Activated T-helper 1 cell treated with anti-CD3 and anti-CD28 coated beads, Interleukin-12 subunit alpha, Interleukin-12 subunit beta, Interleukin-2, Interleukin-4 antibody, amounts not matched to agents 30 ng/mL and 10 ng/mL and 1 ng/mL, durations not matched to agents 14 hours and 24 hours and 36 hours (primary cell): ENCODE measurements around the gene GUCY2D. TPM values are rescaled to one million over a fixed set of nuclear protein-coding genes. Genes with fewer than 3 reads are reported as not detected.
"Not testable (repeated sequence)": the region's sequence is repeated elsewhere in the genome, so short reads cannot be mapped to it uniquely, and the experiment has no call there.

ENCODE experiments used
- DNase-seq: peaks from one replicate; pipeline ENCODE4 v3.0.0; 2021; ENCODE audit warnings: low spot score
- H3K27ac Mint-ChIP-seq: one replicate; pipeline ENCODE4 v1.8.0; 2021; ENCODE audit warnings: mild to moderate bottlenecking, mixed read lengths
- H3K27me3 Mint-ChIP-seq: one replicate; pipeline ENCODE4 v1.8.0; 2022; ENCODE audit warnings: mild to moderate bottlenecking, moderate library complexity, mixed read lengths; ENCODE audit not compliant: insufficient read depth
- H3K36me3 Mint-ChIP-seq: one replicate; pipeline ENCODE4 v1.8.0; 2021; ENCODE audit warnings: low read depth, mixed read lengths
- H3K4me1 Mint-ChIP-seq: one replicate; pipeline ENCODE4 v1.8.0; 2021; ENCODE audit warnings: low read depth, mixed read lengths
- H3K4me3 Mint-ChIP-seq: one replicate; pipeline ENCODE4 v1.8.0; 2021; ENCODE audit warnings: mild to moderate bottlenecking, moderate library complexity, mixed read lengths
- H3K9me3 Mint-ChIP-seq: one replicate; pipeline ENCODE4 v1.8.0; 2021; ENCODE audit warnings: mixed read lengths
- intact Hi-C: fragments of 100-400 bp; cut with micrococcal nuclease; formaldehyde crosslinking; loops from one replicate; pipeline ENCODE4 v1.15.1; 2024
- total RNA-seq: library from RNA; stranded (reverse); gene quantifications from 2 replicates; pipeline ENCODE4 v1.2.3, GENCODE V29; 2022

Gene GUCY2D
- total RNA-seq, 1 donor from 2014 or later: not detected

- Mint-ChIP-seq H3K36me3 (no peaks in the 10 kb centered on the region), H3K4me3 (no peak overlapping the region), H3K27me3 (peaks cover 68% of the 10 kb centered on the region), H3K4me1 (peaks cover 27% of the 10 kb centered on the region), H3K9me3 (no peaks in the 10 kb centered on the region), H3K27ac (no peak overlapping the region)
- intact Hi-C loops: loop anchor here (1.0 kb wide), 3 partner anchors 13 to 58 kb away; partner anchors contain the start of gene ALOXE3
- peak; percentile 50 for DNase-seq
Observed at GRCh38 chr17:8060274-8060673, 57.9 kb downstream of the GUCY2D start.

- intact Hi-C loops, DNase-seq, H3K9me3 Mint-ChIP-seq, H3K27ac Mint-ChIP-seq, H3K36me3 Mint-ChIP-seq, H3K4me3 Mint-ChIP-seq: not testable (repeated sequence)
- Mint-ChIP-seq H3K27me3 (peaks cover 74% of the 10 kb centered on the region), H3K4me1 (peaks cover 14% of the 10 kb centered on the region)
Observed at GRCh38 chr17:8061851-8062250, 59.4 kb downstream of the GUCY2D start.

- DNase-seq: no peak
- peaks cover 13% of the 10 kb centered on the region for H3K4me1 Mint-ChIP-seq
- H3K36me3 Mint-ChIP-seq: no peaks in the 10 kb centered on the region
- intact Hi-C loops: no loop called here
- H3K27me3 Mint-ChIP-seq: peaks cover 70% of the 10 kb centered on the region
- H3K9me3 Mint-ChIP-seq: no peaks in the 10 kb centered on the region
- H3K4me3 Mint-ChIP-seq: no peak overlapping the region
- H3K27ac Mint-ChIP-seq: no peak overlapping the region
Observed at GRCh38 chr17:8062435-8062806, 60.0 kb downstream of the GUCY2D start.

- Mint-ChIP-seq H3K9me3 (no peaks in the 10 kb centered on the region), H3K36me3 (no peaks in the 10 kb centered on the region), H3K27ac (no peak overlapping the region), H3K27me3 (peaks cover 66% of the 10 kb centered on the region), H3K4me3 (no peak overlapping the region), H3K4me1 (peaks cover 13% of the 10 kb centered on the region)
- intact Hi-C loops: no loop called here
- DNase-seq: no peak
Observed at GRCh38 chr17:8062807-8063483, 60.5 kb downstream of the GUCY2D start.

GRCh38 chr17:8063761-8064534 is 61.5 kb downstream of the GUCY2D start:
- intact Hi-C loops: no loop called here
- H3K36me3 Mint-ChIP-seq: no peaks in the 10 kb centered on the region
- H3K27ac Mint-ChIP-seq: no peak overlapping the region
- peaks cover 61% of the 10 kb centered on the region for H3K27me3 Mint-ChIP-seq
- no peak overlapping the region for H3K4me3 Mint-ChIP-seq
- DNase-seq: no peak
- peaks cover 10% of the 10 kb centered on the region for H3K4me1 Mint-ChIP-seq
- no peaks in the 10 kb centered on the region for H3K9me3 Mint-ChIP-seq

GRCh38 chr17:8064561-8065019 is 62.2 kb downstream of the GUCY2D start:
- DNase-seq: no peak
- Mint-ChIP-seq H3K9me3 (no peaks in the 10 kb centered on the region), H3K4me3 (no peak overlapping the region), H3K27ac (no peak overlapping the region), H3K27me3 (peaks cover 54% of the 10 kb centered on the region), H3K4me1 (peaks cover 6% of the 10 kb centered on the region), H3K36me3 (no peaks in the 10 kb centered on the region)
- intact Hi-C loops: no loop called here

- Mint-ChIP-seq H3K4me1 (no peaks in the 10 kb centered on the region), H3K27me3 (peaks cover 42% of the 10 kb centered on the region), H3K36me3 (no peaks in the 10 kb centered on the region), H3K9me3 (no peaks in the 10 kb centered on the region), H3K4me3 (no peak overlapping the region), H3K27ac (no peak overlapping the region)
- intact Hi-C loops: no loop called here
- DNase-seq: no peak
Observed at GRCh38 chr17:8066841-8067775, 64.7 kb downstream of the GUCY2D start.

GRCh38 chr17:8067806-8068205 is 65.4 kb downstream of the GUCY2D start:
- DNase-seq: no peak
- H3K27ac Mint-ChIP-seq: no peak overlapping the region
- no peaks in the 10 kb centered on the region for H3K9me3 Mint-ChIP-seq
- intact Hi-C loops: no loop called here
- no peak overlapping the region for H3K4me3 Mint-ChIP-seq
- peaks cover 6% of the 10 kb centered on the region for H3K4me1 Mint-ChIP-seq
- H3K36me3 Mint-ChIP-seq: no peaks in the 10 kb centered on the region
- peaks cover 40% of the 10 kb centered on the region for H3K27me3 Mint-ChIP-seq

GRCh38 chr17:8068736-8069586 is 66.5 kb downstream of the GUCY2D start:
- no peak overlapping the region for H3K27ac Mint-ChIP-seq
- H3K4me3 Mint-ChIP-seq: no peak overlapping the region
- peaks cover 41% of the 10 kb centered on the region for H3K27me3 Mint-ChIP-seq
- intact Hi-C loops: no loop called here
- no peaks in the 10 kb centered on the region for H3K9me3 Mint-ChIP-seq
- H3K4me1 Mint-ChIP-seq: peaks cover 18% of the 10 kb centered on the region
- no peak for DNase-seq
- no peaks in the 10 kb centered on the region for H3K36me3 Mint-ChIP-seq

- H3K27ac Mint-ChIP-seq: no peak overlapping the region
- peaks cover 42% of the 10 kb centered on the region for H3K27me3 Mint-ChIP-seq
- no peak overlapping the region for H3K4me3 Mint-ChIP-seq
- no peaks in the 10 kb centered on the region for H3K36me3 Mint-ChIP-seq
- no peak for DNase-seq
- H3K9me3 Mint-ChIP-seq: no peaks in the 10 kb centered on the region
- intact Hi-C loops: no loop called here
- H3K4me1 Mint-ChIP-seq: peaks cover 22% of the 10 kb centered on the region
Observed at GRCh38 chr17:8069587-8069860, 67.1 kb downstream of the GUCY2D start.
